ENCODE results near the gene RAD51C.
"Not testable (repeated sequence)": the region's sequence is repeated elsewhere in the genome, so short reads cannot be mapped to it uniquely, and the experiment has no call there.

RAD51C gene

DNA sequence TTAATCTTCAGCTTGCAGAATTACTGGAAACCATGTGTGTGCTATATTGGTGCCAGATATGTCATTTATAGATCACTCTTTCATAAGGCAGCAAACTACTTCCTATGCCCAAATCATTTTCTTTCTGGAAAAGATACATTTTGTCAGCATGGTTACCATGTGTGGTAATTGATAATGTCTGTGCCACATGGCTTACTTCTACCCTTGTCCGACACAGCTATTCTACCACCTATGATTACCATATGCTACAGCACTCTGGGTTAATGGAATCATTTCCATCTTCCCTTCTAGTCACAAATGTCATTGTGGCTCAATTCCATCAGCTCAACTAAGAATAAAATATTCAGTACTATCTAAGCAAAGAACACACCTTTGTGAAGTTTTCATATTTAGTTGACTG is 55.3 kb downstream of the RAD51C start:
- no peak for DNase-seq

GRCh38 chr17:58749627-58750026 is 57.2 kb downstream of the RAD51C start:
- DNase-seq: not testable (repeated sequence)

GRCh38 chr17:58753026-58753425 is 60.6 kb downstream of the RAD51C start:
- no peak for DNase-seq

DNA sequence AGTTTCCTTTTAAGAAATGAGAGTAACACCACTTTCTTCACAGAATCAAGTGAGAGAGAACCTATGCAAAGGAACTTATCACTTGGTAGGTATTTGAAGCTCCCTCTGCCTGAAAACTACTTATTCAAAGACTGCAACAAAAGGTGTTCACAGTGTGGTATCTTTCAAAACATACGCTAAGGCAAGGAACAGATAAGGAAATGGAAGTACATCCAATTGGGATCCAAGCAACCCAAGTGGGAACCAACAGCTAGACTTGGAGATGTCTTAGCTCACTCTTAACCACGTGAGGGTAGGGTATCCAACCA is 62.8 kb downstream of the RAD51C start:
- no peak for DNase-seq

DNA sequence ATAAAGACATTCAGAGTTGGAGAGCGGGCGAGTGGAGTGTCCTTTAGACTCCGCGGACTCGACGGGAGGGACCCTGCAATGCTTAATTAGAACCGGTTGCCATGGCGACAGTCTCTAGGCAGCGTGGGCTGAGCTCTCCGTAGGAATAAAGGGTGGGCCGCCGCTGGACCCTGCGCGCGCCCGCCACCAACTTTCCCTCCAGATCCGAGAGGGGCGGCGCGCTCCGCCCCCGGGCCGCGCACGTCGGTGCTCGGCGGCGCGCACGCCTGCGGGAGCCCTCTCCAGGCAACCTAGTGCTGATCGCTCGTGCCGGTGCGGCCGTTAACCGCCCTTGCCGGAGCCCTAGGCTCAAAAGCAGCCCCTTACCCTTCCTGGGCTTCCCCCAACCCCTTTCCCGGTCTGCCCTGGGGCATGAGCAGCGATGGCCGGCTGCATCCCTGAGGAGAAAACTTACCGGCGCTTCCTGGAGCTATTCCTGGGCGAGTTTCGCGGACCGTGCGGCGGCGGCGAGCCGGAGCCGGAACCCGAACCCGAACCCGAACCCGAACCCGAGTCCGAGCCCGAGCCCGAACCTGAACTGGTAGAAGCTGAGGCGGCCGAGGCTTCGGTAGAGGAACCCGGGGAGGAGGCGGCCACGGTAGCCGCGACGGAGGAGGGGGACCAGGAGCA is 63.3 kb downstream of the RAD51C start, which contains the start of gene PPM1E:
PPM1E (plus strand) TSS at position 278 of the 669 bp plus-strand sequence.
- DNase-seq: peak; percentile 30

DNA sequence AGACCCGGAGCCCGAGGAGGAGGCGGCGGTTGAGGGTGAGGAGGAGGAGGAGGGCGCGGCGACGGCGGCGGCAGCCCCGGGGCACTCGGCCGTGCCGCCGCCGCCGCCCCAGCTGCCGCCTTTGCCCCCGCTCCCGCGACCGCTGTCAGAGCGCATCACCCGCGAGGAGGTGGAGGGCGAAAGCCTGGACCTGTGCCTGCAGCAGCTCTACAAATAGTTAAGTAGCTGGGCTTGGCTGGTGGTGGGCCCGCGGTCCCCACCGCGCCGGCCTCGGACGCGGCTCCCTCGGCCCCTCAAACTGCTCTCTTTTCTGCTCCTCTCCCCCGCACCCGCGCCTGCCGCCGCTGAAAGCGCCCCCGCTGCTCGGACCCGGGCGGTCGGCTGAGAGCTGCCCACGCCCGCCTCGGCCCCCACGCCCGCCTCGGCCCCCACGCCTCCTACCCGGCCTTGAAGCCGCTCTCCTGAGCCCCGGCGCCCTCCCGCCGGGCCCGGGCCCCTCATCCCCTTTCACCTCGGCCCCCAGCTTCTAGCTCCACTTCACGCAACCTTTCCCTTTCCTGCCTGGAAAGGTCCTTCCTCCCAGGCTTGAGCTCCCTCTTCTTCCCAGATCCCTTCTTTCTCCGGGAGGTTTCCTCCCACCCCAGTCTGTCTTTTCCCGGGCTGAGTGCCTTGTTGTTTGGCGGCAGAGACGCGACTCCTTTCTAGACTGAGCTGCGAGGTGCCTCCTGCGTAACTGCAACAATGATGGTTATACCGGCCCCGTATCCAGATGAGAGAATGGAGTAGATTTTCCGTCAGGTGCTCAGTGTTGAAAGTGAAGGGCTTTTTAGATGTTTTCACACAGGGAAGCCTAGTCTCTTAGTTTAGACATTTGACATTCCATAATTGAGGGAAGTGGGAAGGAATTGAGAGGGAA is 64.1 kb downstream of the RAD51C start:
- DNase-seq: no peak

- no peak for DNase-seq
These were observed 64.8 kb downstream of the RAD51C start for GRCh38 chr17:58757162-58757613.

GRCh38 chr17:58758890-58759289 is 66.5 kb downstream of the RAD51C start:
- DNase-seq: no peak

- no peak for DNase-seq
These were observed 67.1 kb downstream of the RAD51C start for GRCh38 chr17:58759522-58759921.

DNA sequence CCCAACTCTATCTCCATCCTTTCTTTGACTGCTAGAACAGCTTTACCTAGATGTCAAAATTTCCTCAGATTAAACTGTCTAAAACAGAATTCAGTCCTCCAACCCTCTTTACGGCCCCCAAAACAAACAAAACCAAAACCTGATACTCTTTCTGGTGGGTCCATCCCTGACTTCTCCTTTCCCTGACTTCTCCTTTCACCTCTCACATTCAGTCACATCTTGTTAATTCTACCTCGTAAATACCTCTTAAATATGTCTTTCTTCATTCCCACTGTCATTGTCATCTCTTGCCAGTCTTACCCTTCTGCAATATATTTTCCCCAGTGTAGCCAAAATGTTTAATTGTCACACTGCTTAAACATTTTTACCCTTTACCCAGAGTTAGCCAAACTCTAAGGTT is 67.8 kb downstream of the RAD51C start:
- no peak for DNase-seq

DNA sequence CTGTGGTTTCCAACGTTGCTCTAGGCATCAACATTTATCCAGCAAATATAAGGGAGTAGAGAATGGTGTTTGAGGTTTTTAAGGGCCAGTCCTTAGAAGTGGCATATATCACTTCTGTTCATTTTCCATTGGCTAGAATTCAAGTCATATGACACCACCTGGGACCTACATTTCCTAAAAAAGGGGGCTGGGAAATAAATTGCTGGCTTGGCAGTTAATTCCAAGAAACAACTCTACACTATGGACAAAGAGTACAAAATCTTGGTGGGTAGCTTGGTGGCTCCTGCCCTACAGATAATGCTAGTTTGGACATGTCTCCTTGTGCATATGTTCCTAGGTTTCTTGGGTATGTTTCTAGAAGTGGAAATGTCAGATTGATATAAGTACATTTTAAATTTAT is 70.9 kb downstream of the RAD51C start:
- DNase-seq: no peak

DNA sequence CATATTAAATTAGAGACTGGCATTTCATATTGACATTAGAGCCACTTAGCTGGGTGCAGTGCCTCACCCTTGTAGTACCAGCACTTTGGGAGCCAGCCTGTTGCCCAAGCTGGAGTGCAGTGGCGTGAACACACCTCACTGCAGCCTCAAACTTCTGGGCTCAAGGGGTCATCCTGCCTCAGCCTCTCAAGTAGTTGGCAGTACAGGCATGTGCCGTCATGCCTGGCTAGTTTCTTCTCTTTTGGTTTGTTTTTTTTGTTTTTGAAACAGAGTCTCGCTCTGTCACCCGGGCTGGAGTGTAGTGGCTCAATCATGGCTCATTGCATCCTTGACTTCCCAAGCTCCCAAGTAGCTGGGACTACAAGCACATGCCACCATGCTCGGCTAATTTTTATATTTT is 72.0 kb downstream of the RAD51C start:
- DNase-seq: no peak

- DNase-seq: not testable (repeated sequence)
These were observed 86.1 kb downstream of the RAD51C start for GRCh38 chr17:58778482-58778881.

DNA sequence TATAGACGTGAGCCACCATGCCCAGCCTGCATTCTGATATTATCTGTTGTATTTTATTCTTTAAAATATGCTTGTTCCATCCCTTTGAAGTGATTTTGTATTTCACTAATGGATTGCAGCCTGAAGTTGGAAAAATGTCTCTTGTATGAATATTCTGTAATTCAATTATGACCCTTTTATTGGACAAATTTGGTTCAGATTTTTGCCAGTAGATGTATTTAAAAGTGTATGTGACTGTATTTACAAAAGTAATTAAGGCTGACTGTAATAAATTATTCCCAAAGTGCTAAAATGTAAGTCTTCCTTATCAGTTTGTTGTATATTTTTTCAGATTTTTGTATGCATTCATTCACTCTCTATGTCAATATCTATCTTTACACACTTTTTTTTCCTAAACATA is 87.0 kb downstream of the RAD51C start:
- no peak for DNase-seq

GRCh38 chr17:58783380-58783779 is 91.0 kb downstream of the RAD51C start:
- DNase-seq: no peak

DNA sequence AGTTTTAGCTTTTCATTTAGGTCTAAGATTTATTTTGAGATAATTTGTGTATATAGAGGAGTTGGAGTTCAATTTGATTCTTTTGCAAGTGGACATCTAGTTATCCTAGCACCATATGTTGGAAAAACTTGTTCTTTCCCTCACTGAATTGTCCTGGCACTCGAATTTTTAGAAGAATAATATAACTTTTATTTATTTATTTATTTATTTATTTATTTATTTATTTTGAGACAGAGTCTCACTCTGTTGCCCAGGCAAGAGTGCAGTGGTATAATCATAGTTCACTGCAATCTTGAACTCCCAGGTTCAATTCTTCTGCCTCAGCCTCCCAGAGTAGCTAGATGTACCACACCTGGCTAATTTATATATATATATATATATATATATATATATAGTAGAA is 92.7 kb downstream of the RAD51C start:
- no peak for DNase-seq

Measured in CD4-positive, alpha-beta T cell treated with Interleukin-21 for 1 hour (primary cell).